ENCODE results near the gene CLCA2. TPM values are rescaled to one million over a fixed set of nuclear protein-coding genes. Genes with fewer than 3 reads are reported as not detected.

The CLCA2 gene
- polyA plus RNA-seq, 3 donors: not detected

DNA sequence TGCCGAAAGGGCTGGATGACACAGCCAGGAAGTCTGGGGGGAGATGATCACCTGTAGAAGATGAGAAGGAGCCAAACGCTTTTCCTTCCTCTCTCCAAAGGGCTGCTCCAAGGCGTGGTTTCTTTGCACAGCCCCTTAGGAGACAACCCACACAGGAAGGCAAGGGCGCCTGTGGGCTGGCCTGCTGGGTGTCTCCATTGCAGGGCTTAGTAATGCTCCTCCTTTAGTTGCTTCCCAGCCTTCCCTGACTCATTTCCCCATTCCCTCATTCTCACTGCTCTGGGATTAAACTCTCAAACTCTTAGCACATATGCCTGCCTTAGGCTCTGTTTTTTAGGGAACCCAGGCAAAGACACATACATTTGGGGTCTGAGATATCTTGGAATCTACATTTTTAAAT, 43.0 kb downstream of the CLCA2 start:
- no peaks in the 10 kb centered on the region for H3K4me1 ChIP-seq (ENCODE audit: control insufficient read depth in 1 of 2, insufficient read depth in 2 of 2, low read length in 2 of 2)
- H3K79me2 ChIP-seq (ENCODE audit: insufficient read depth, low read length): no peaks in the 10 kb centered on the region
- no peaks in the 10 kb centered on the region for H3K36me3 ChIP-seq (replicated peaks in 1 of 2; ENCODE audit: control insufficient read depth in 1 of 2, insufficient read depth in 2 of 2, low read length in 2 of 2)
- Mint-ChIP-seq H3K27ac (no peak overlapping the region), H3K4me3 (no peak overlapping the region), H3K4me1 (no peaks in the 10 kb centered on the region), H3K27me3 (ENCODE audit: low read depth in 3 of 3) (peaks cover 0 to 4% (median 0%) of the 10 kb centered on the region in 3 donors), H3K36me3 (no peaks in the 10 kb centered on the region), H3K9me3 (no peaks in the 10 kb centered on the region)
- TF ChIP-seq, protein P1, sequence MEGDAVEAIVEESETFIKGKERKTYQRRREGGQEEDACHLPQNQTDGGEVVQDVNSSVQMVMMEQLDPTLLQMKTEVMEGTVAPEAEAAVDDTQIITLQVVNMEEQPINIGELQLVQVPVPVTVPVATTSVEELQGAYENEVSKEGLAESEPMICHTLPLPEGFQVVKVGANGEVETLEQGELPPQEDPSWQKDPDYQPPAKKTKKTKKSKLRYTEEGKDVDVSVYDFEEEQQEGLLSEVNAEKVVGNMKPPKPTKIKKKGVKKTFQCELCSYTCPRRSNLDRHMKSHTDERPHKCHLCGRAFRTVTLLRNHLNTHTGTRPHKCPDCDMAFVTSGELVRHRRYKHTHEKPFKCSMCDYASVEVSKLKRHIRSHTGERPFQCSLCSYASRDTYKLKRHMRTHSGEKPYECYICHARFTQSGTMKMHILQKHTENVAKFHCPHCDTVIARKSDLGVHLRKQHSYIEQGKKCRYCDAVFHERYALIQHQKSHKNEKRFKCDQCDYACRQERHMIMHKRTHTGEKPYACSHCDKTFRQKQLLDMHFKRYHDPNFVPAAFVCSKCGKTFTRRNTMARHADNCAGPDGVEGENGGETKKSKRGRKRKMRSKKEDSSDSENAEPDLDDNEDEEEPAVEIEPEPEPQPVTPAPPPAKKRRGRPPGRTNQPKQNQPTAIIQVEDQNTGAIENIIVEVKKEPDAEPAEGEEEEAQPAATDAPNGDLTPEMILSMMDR (IDR thresholded peaks at IDR 0.05): no peak
- no peaks in the 10 kb centered on the region for H3K9me3 ChIP-seq (replicated peaks in 1 of 2; ENCODE audit: control insufficient read depth in 1 of 2, insufficient read depth in 1 of 2, low read length in 2 of 2)
- no peak overlapping the region for H3K4me2 ChIP-seq (replicated peaks; ENCODE audit: extremely low read depth, low read length, poor library complexity, severe bottlenecking)
- no peak overlapping the region for H2AFZ ChIP-seq (ENCODE audit: insufficient read depth, low read depth, low read length, poor library complexity, severe bottlenecking)
- intact Hi-C loops (cut with micrococcal nuclease): no loop called here
- no peak overlapping the region for H3K27ac ChIP-seq (ENCODE audit: low read depth in 1 of 2, low read length in 2 of 2)
- WGBS (ENCODE audit: insufficient coverage): 40% methylated on average over 1 of the region's 4 CpGs
- H3K4me3 ChIP-seq (replicated peaks in 1 of 3; ENCODE audit: low read depth in 2 of 3, low read length in 3 of 3): no peak overlapping the region
- no peaks in the 10 kb centered on the region for H3K27me3 ChIP-seq (ENCODE audit: control insufficient read depth in 2 of 2, insufficient read depth in 2 of 2, low read length in 2 of 2)
- no peak overlapping the region for H3K9ac ChIP-seq (ENCODE audit: insufficient read depth, low read length, poor library complexity, severe bottlenecking)
- H4K20me1 ChIP-seq (ENCODE audit: insufficient read depth, low read length): no peaks in the 10 kb centered on the region
- DNase-seq: no peak

DNA sequence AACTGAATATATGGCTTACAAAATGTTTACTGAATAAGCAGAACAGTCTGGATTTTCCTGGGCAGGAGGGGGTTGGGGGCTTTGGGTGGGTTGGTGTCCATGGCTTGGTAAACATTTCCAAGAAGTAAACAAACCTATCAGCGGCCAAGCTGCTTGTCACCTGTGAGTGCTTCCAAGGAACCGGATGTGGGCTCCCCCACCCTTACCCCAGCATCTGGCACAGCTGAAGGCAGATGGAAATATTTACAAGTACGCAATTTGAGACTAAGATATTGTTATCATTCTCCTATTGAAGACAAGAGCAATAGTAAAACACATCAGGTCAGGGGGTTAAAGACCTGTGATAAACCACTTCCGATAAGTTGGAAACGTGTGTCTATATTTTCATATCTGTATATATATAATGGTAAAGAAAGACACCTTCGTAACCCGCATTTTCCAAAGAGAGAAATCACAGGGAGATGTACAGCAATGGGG, 44.6 kb downstream of the CLCA2 start, which contains the start of gene CLCA1:
Gene CLCA1, plus strand, starts transcription at position 427 of the 477 bp plus-strand sequence. Its CDS starts 45 bp downstream, at position 472.
- Mint-ChIP-seq H3K4me3 (no peak within 1 kb of the TSS), H3K9me3 (no peaks in the 10 kb centered on the region), H3K27ac (no peak within 1 kb of the TSS), H3K27me3 (ENCODE audit: low read depth in 3 of 3) (peaks cover 0 to 4% (median 1%) of the 10 kb centered on the region in 3 donors), H3K4me1 (no peaks in the 10 kb centered on the region), H3K36me3 (no peaks in the 10 kb centered on the region)
- H3K27ac ChIP-seq (ENCODE audit: low read depth in 1 of 2, low read length in 2 of 2): no peak within 1 kb of the TSS
- H3K9me3 ChIP-seq (replicated peaks in 1 of 2; ENCODE audit: control insufficient read depth in 1 of 2, insufficient read depth in 1 of 2, low read length in 2 of 2): no peaks in the 10 kb centered on the region
- DNase-seq: no peak
- H3K4me1 ChIP-seq (ENCODE audit: control insufficient read depth in 1 of 2, insufficient read depth in 2 of 2, low read length in 2 of 2): no peaks in the 10 kb centered on the region
- H3K4me2 ChIP-seq (replicated peaks; ENCODE audit: extremely low read depth, low read length, poor library complexity, severe bottlenecking): no peak within 1 kb of the TSS
- H3K9ac ChIP-seq (ENCODE audit: insufficient read depth, low read length, poor library complexity, severe bottlenecking): no peak within 1 kb of the TSS
- H3K27me3 ChIP-seq (ENCODE audit: control insufficient read depth in 2 of 2, insufficient read depth in 2 of 2, low read length in 2 of 2): no peaks in the 10 kb centered on the region
- intact Hi-C loops (cut with micrococcal nuclease): no loop called here
- H3K36me3 ChIP-seq (replicated peaks in 1 of 2; ENCODE audit: control insufficient read depth in 1 of 2, insufficient read depth in 2 of 2, low read length in 2 of 2): no peaks in the 10 kb centered on the region
- no peaks in the 10 kb centered on the region for H4K20me1 ChIP-seq (ENCODE audit: insufficient read depth, low read length)
- WGBS (ENCODE audit: insufficient coverage): no CpG with 5 or more reads among the region's 7 CpGs
- TF ChIP-seq, protein P1 (IDR thresholded peaks at IDR 0.05): no peak
- no peaks in the 10 kb centered on the region for H3K79me2 ChIP-seq (ENCODE audit: insufficient read depth, low read length)
- no peak within 1 kb of the TSS for H3K4me3 ChIP-seq (replicated peaks in 1 of 3; ENCODE audit: low read depth in 2 of 3, low read length in 3 of 3)
- H2AFZ ChIP-seq (ENCODE audit: insufficient read depth, low read depth, low read length, poor library complexity, severe bottlenecking): no peak within 1 kb of the TSS

All from CD14-positive monocyte (primary cell).